Thoracic aorta (tissue), 2 donors: ENCODE results near the gene ACOT2. TPM values are rescaled to one million over a fixed set of nuclear protein-coding genes. Genes with fewer than 3 reads are reported as not detected.
"Not testable (repeated sequence)": the region's sequence is repeated elsewhere in the genome, so short reads cannot be mapped to it uniquely, and the experiment has no call there.

Experiments used
- ATAC-seq: fragments of 150-250 bp; one replicate; pipeline ENCODE4 v1.8.0; 2017; ENCODE audit warnings: low read depth; ENCODE audit not compliant: insufficient number of reproducible peaks, low FRiP score
- DNase-seq: peaks from one replicate; pipeline ENCODE4 v3.0.0-alpha.2; 2020; ENCODE audit warnings: low spot score
- H3K27ac ChIP-seq, 2 donors: fragments of 200-600 bp; sonication (generic); 1 replicate in 1 of 2; 2 replicates in 1 of 2; pipeline ENCODE4 v1.5.1; 2016; ENCODE audit warnings: mild to moderate bottlenecking in 2 of 2, moderate library complexity in 2 of 2
- H3K27me3 ChIP-seq: fragments of 200-600 bp; sonication (generic); replicated peaks from 2 replicates; pipeline ENCODE4 v1.6.0; 2016; ENCODE audit warnings: mild to moderate bottlenecking; ENCODE audit not compliant: insufficient read depth
- H3K36me3 ChIP-seq: fragments of 200-600 bp; sonication (generic); one replicate; pipeline ENCODE4 v1.5.1; 2016
- H3K4me1 ChIP-seq, 2 donors: fragments of 200-600 bp; sonication (generic); 1 replicate in 1 of 2; 2 replicates in 1 of 2; pipeline versions ENCODE4 v1.5.1 to v1.6.0; 2016; ENCODE audit warnings: low read depth in 2 of 2, mild to moderate bottlenecking in 1 of 2; ENCODE audit not compliant: control insufficient read depth in 1 of 2
- H3K4me3 ChIP-seq: fragments of 200-600 bp; sonication (generic); 2 replicates; pipeline ENCODE4 v1.5.1; 2016; ENCODE audit warnings: mild to moderate bottlenecking
- H3K9me3 ChIP-seq: fragments of 200-600 bp; sonication (generic); 2 replicates; pipeline ENCODE4 v1.5.1; 2016
- CTCF ChIP-seq: fragments of 200-600 bp; sonication (generic); IDR thresholded peaks from one replicate; pipeline ENCODE4 v1.5.1; 2019; ENCODE audit warnings: antibody characterized with exemption
- total RNA-seq, 2 donors: library from RNA; depleted of rRNA; stranded (reverse); fragments of >200 nt; gene quantifications; one replicate each; pipeline versions ENCODE4 v1.1.0 to v1.2.3, GENCODE V29; 2016

The ACOT2 gene
- total RNA-seq, 2 donors from 2014 or later, result 14.0 to 44.5 TPM

- DNase-seq, H3K4me1 ChIP-seq, H3K27me3 ChIP-seq, H3K36me3 ChIP-seq, H3K9me3 ChIP-seq, H3K27ac ChIP-seq, H3K4me3 ChIP-seq, ATAC-seq: not testable (repeated sequence)
Observed at GRCh38 chr14:73542961-73543360, 26.1 kb upstream of the ACOT2 start.

- not testable (repeated sequence) for ATAC-seq, H3K4me1 ChIP-seq, H3K9me3 ChIP-seq, H3K27me3 ChIP-seq, H3K4me3 ChIP-seq, H3K27ac ChIP-seq, H3K36me3 ChIP-seq, DNase-seq
Observed at GRCh38 chr14:73545353-73545752, 23.7 kb upstream of the ACOT2 start.

GRCh38 chr14:73549097-73549496 is 19.9 kb upstream of the ACOT2 start:
- H3K9me3 ChIP-seq, DNase-seq, ATAC-seq, H3K4me3 ChIP-seq, H3K27me3 ChIP-seq, H3K4me1 ChIP-seq, H3K27ac ChIP-seq, H3K36me3 ChIP-seq: not testable (repeated sequence)

GRCh38 chr14:73549889-73550524 is 19.0 kb upstream of the ACOT2 start:
- ATAC-seq, DNase-seq, H3K4me3 ChIP-seq, H3K4me1 ChIP-seq, H3K27me3 ChIP-seq, H3K9me3 ChIP-seq, H3K27ac ChIP-seq, H3K36me3 ChIP-seq: not testable (repeated sequence)

GRCh38 chr14:73553845-73554244 is 15.2 kb upstream of the ACOT2 start:
- no peak for TF ChIP-seq CTCF
- H3K27ac ChIP-seq, result no peak overlapping the region
- H3K27me3 ChIP-seq, result no peaks in the 10 kb centered on the region
- H3K4me3 ChIP-seq, result no peak overlapping the region
- no peaks in the 10 kb centered on the region for H3K9me3 ChIP-seq
- H3K4me1 ChIP-seq, result no peaks in the 10 kb centered on the region
- no peaks in the 10 kb centered on the region for H3K36me3 ChIP-seq
- no peak for ATAC-seq
- DNase-seq, result no peak

GRCh38 chr14:73557201-73557600 is 11.8 kb upstream of the ACOT2 start:
- H3K4me3 ChIP-seq, DNase-seq, ATAC-seq, H3K4me1 ChIP-seq, H3K27ac ChIP-seq, H3K9me3 ChIP-seq, H3K27me3 ChIP-seq, H3K36me3 ChIP-seq: not testable (repeated sequence)

- not testable (repeated sequence) for H3K9me3 ChIP-seq, H3K27ac ChIP-seq, H3K4me3 ChIP-seq, ATAC-seq, H3K4me1 ChIP-seq, H3K36me3 ChIP-seq, DNase-seq, H3K27me3 ChIP-seq
Observed at GRCh38 chr14:73558238-73558637, 10.8 kb upstream of the ACOT2 start.

GRCh38 chr14:73562256-73562655 is 6.8 kb upstream of the ACOT2 start:
- DNase-seq, ATAC-seq, H3K27ac ChIP-seq, H3K36me3 ChIP-seq, H3K4me3 ChIP-seq, H3K4me1 ChIP-seq, H3K9me3 ChIP-seq, H3K27me3 ChIP-seq: not testable (repeated sequence)

- not testable (repeated sequence) for DNase-seq
Observed at GRCh38 chr14:73562696-73563095, 6.3 kb upstream of the ACOT2 start.

GRCh38 chr14:73566431-73566830 is 2.6 kb upstream of the ACOT2 start:
- H3K4me1 ChIP-seq, result peaks cover 10 to 12% of the 10 kb centered on the region in 2 donors
- not testable (repeated sequence) for H3K36me3 ChIP-seq, H3K9me3 ChIP-seq, DNase-seq, H3K27ac ChIP-seq, ATAC-seq, H3K4me3 ChIP-seq, H3K27me3 ChIP-seq

More at GRCh38 chr14:73562696-73563095, 6.3 kb upstream of the ACOT2 start:
- H3K4me3 ChIP-seq, H3K27ac ChIP-seq, H3K36me3 ChIP-seq, H3K4me1 ChIP-seq, ATAC-seq, H3K27me3 ChIP-seq, H3K9me3 ChIP-seq: not testable (repeated sequence)

GRCh38 chr14:73566935-73567334 is 2.1 kb upstream of the ACOT2 start:
- not testable (repeated sequence) for H3K27ac ChIP-seq, H3K9me3 ChIP-seq, H3K36me3 ChIP-seq, H3K27me3 ChIP-seq, ATAC-seq, DNase-seq
- Histone ChIP-seq H3K4me1 (peaks cover 10 to 12% of the 10 kb centered on the region in 2 donors), H3K4me3 (peak overlapping the region; percentile 88)
